PC-9 (cell line): ENCODE results near the gene DISP3.

Experiments
- CTCF ChIP-seq: fragments of 200-600 bp; sonication (generic); conservative IDR thresholded peaks from 2 replicates; pipeline ENCODE4 v1.6.1; 2017; ENCODE audit warnings: mixed run types, antibody characterized with exemption, mild to moderate bottlenecking, moderate library complexity
- EZH2 ChIP-seq: fragments of 200-600 bp; sonication (generic); IDR thresholded peaks from 2 replicates; pipeline ENCODE4 v1.8.0; 2017; ENCODE audit warnings: antibody characterized with exemption, low read depth

- TF ChIP-seq CTCF (no peak), EZH2 (no peak)
Observed at GRCh38 chr1:11483581-11484320, 4.8 kb downstream of the DISP3 start.
